NCI-H774 (cell line): ENCODE results near the gene URB1.

Experiments used
- DNase-seq: peaks from one replicate; lab custom pipeline; 2025; lab: John Stamatoyannopoulos, UW

The URB1 gene

GRCh38 chr21:32340863-32341848 is 51.7 kb downstream of the URB1 start:
- no peak for DNase-seq

GRCh38 chr21:32338209-32338921 is 54.4 kb downstream of the URB1 start:
- DNase-seq: no peak

GRCh38 chr21:32337206-32337605 is 55.6 kb downstream of the URB1 start:
- no peak for DNase-seq

- no peak for DNase-seq
These were observed 56.1 kb downstream of the URB1 start for GRCh38 chr21:32336711-32337110.

- no peak for DNase-seq
These were observed 56.9 kb downstream of the URB1 start for GRCh38 chr21:32335601-32336575.

- no peak for DNase-seq
These were observed 57.8 kb downstream of the URB1 start for GRCh38 chr21:32334980-32335531.

GRCh38 chr21:32333953-32334673 is 58.7 kb downstream of the URB1 start:
- DNase-seq: no peak

GRCh38 chr21:32332463-32332951 is 60.3 kb downstream of the URB1 start:
- DNase-seq: no peak

- no peak for DNase-seq
These were observed 61.1 kb downstream of the URB1 start for GRCh38 chr21:32331444-32332305.

GRCh38 chr21:32330784-32331311 is 62.0 kb downstream of the URB1 start:
- DNase-seq: no peak

- no peak for DNase-seq
These were observed 63.0 kb downstream of the URB1 start for GRCh38 chr21:32329776-32330175.

- no peak for DNase-seq
These were observed 63.5 kb downstream of the URB1 start for GRCh38 chr21:32329331-32329730.

- no peak for DNase-seq
These were observed 64.2 kb downstream of the URB1 start for GRCh38 chr21:32328595-32328994.

GRCh38 chr21:32325706-32326105 is 67.1 kb downstream of the URB1 start:
- no peak for DNase-seq

GRCh38 chr21:32322676-32323075 is 70.1 kb downstream of the URB1 start:
- DNase-seq: no peak

- no peak for DNase-seq
These were observed 70.7 kb downstream of the URB1 start for GRCh38 chr21:32322103-32322502.

GRCh38 chr21:32321480-32321879 is 71.3 kb downstream of the URB1 start:
- DNase-seq: no peak

- DNase-seq: no peak
These were observed 72.1 kb downstream of the URB1 start for GRCh38 chr21:32320726-32321125.

GRCh38 chr21:32320059-32320458 is 72.8 kb downstream of the URB1 start:
- DNase-seq: no peak
